NCI-H128 (cell line): ENCODE data around the gene SLC7A7.
"Not testable (repeated sequence)": the region's sequence is repeated elsewhere in the genome, so short reads cannot be mapped to it uniquely, and the experiment has no call there.

Experiments
- DNase-seq: peaks from one replicate; lab custom pipeline; 2025; ENCODE audit not compliant: unreplicated experiment; lab: John Stamatoyannopoulos, UW

SLC7A7 gene

GRCh38 chr14:22844221-22845102 lies 29.2 kb upstream of the SLC7A7 start:
- no peak for DNase-seq

GRCh38 chr14:22843123-22843925 lies 28.1 kb upstream of the SLC7A7 start:
- no peak for DNase-seq

- no peak for DNase-seq
These were observed 27.2 kb upstream of the SLC7A7 start for GRCh38 chr14:22842211-22843122.

GRCh38 chr14:22841769-22842168 lies 26.5 kb upstream of the SLC7A7 start:
- no peak for DNase-seq

GRCh38 chr14:22841311-22841710 lies 26.1 kb upstream of the SLC7A7 start:
- no peak for DNase-seq

GRCh38 chr14:22839159-22839779 lies 24.0 kb upstream of the SLC7A7 start:
- DNase-seq, result no peak

- no peak for DNase-seq
These were observed 23.4 kb upstream of the SLC7A7 start for GRCh38 chr14:22838631-22839041.

GRCh38 chr14:22837750-22838538 lies 22.7 kb upstream of the SLC7A7 start:
- no peak for DNase-seq

GRCh38 chr14:22837114-22837749 lies 22.0 kb upstream of the SLC7A7 start:
- DNase-seq, result no peak

GRCh38 chr14:22836301-22837113 lies 21.3 kb upstream of the SLC7A7 start, which contains the start of gene MMP14:
TSS of gene MMP14 (plus strand) at chr14:22836585. CDS start at chr14:22836818, 233 bp downstream.
- DNase-seq, result no peak

- no peak for DNase-seq
These were observed 20.3 kb upstream of the SLC7A7 start for GRCh38 chr14:22835505-22835904.

- DNase-seq, result no peak
These were observed 15.3 kb upstream of the SLC7A7 start for GRCh38 chr14:22830443-22831010.

- peak; percentile 62 for DNase-seq
These were observed 14.6 kb upstream of the SLC7A7 start, which contains the start of gene MRPL52 for GRCh38 chr14:22829661-22830442. TSS of gene MRPL52 (plus strand) at chr14:22829887. CDS start at chr14:22829913, 26 bp downstream.

GRCh38 chr14:22829076-22829660 lies 13.9 kb upstream of the SLC7A7 start:
- DNase-seq, result not testable (repeated sequence)

- DNase-seq, result no peak
These were observed 9.6 kb upstream of the SLC7A7 start for GRCh38 chr14:22824711-22825359.

GRCh38 chr14:22822571-22823098 lies 7.4 kb upstream of the SLC7A7 start:
- no peak for DNase-seq
